MM.1S (cell line): ENCODE data around the gene NME3.

Experiments
- EZH2 ChIP-seq: fragments of 300-600 bp; sonication (generic); optimal IDR thresholded peaks from 2 replicates; pipeline ENCODE3; 2017; ENCODE audit warnings: low read depth, mild to moderate bottlenecking, antibody characterized with exemption, low read length, mixed read lengths
- TF ChIP-seq, protein P1 (sequence below): fragments of 300-600 bp; sonication (generic); IDR thresholded peaks from 2 replicates; pipeline ENCODE4 v1.5.1; 2016; ENCODE audit warnings: antibody characterized with exemption, low read length, mixed read lengths

DNA sequence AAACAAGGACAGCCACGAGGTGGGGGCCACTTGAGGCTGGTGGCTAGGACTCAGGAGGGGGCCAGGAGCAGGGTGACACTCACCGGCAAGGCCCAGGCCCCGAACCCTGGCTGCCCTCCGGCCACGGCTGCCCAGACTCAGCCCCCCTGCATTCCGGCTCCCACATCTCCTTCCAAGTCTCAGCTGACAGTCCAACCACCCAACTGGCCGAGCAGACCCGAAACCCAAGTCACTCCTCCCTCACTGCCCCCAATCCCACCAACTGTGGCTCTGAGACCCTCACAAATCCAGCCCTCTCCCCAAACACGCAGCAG is 45.9 kb upstream of the NME3 start:
- TF ChIP-seq, protein P1, sequence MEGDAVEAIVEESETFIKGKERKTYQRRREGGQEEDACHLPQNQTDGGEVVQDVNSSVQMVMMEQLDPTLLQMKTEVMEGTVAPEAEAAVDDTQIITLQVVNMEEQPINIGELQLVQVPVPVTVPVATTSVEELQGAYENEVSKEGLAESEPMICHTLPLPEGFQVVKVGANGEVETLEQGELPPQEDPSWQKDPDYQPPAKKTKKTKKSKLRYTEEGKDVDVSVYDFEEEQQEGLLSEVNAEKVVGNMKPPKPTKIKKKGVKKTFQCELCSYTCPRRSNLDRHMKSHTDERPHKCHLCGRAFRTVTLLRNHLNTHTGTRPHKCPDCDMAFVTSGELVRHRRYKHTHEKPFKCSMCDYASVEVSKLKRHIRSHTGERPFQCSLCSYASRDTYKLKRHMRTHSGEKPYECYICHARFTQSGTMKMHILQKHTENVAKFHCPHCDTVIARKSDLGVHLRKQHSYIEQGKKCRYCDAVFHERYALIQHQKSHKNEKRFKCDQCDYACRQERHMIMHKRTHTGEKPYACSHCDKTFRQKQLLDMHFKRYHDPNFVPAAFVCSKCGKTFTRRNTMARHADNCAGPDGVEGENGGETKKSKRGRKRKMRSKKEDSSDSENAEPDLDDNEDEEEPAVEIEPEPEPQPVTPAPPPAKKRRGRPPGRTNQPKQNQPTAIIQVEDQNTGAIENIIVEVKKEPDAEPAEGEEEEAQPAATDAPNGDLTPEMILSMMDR: no peak
- no peak for TF ChIP-seq EZH2
